GM21528 (cell line): ENCODE results near the gene WNT8B.
A peak's percentile ranks its signal among the peaks of the same experiment; 100 is the strongest.

ENCODE experiments used
- ATAC-seq: cut with Tn5 transposase; IDR thresholded peaks from one replicate; pipeline ENCODE4 v1.9.1; 2021; ENCODE audit warnings: mild to moderate bottlenecking, moderate library complexity; ENCODE audit not compliant: unreplicated experiment, low FRiP score

Gene WNT8B

GRCh38 chr10:100516847-100517246 is 54.0 kb downstream of the WNT8B start:
- no peak for ATAC-seq

DNA sequence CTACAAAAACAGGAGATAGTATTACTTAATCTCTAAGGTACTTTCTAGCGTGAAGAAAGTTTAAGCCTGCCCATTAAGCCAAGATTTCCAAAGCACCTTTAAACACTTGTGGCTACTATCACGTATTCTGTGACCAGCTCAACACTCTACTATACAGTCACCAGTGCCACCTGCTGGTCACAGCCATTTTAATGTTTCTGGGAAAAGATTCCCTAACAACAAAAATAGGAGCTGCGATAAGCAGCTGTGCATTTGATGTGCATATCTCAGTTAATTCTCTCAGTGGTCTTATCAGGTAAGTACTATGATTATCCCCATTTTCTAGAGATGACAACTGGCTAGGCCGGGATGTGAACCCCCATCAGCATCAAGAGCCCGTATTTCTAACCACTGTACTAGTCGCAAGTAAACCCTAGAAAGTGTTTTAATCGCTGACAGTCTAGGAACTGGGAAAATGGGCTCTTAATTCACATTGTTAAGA is 56.0 kb downstream of the WNT8B start:
- ATAC-seq: no peak

DNA sequence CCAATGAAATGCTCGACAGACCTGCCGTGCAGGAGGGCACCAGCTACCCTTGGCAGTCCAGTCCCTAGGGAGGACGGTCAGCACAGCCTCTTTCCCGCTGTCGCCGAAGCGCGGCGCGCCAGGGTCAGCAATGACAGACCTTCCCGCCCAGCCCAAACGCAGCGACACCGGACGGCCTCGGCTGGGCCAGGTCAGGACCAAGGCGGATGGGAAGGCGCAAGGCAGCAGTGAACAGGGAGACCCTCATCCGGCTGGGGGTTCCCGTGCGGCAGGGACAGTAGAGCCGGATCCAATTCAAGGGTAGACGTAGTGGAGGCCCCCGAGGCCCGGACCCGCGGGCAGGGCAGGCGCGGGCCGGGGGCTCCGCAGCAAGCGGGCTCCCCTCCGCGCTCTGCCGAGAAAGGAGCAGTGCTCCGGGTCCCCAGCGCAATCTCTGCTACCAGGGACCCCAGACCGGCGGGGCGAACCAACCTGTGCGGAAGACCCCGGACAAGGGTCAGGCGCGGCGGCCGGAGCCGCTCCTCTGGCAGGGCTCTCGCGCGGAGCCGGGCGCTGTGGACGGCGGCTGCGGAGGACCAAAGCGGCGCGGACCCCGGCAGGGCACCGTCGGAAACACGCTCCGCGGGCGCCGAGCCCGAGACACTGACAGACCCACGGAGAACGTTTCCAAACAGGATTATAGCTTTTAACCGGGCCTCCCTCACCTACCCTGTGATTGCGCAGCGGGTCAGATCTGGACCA is 56.7 kb downstream of the WNT8B start, which contains the start of gene SEC31B:
Gene SEC31B (minus strand): TSS at position 551 of the 741 bp plus-strand sequence. CDS start 2,909 bp downstream, outside the sequence.
- ATAC-seq: no peak

GRCh38 chr10:100520811-100521210 is 58.0 kb downstream of the WNT8B start:
- ATAC-seq: no peak

DNA sequence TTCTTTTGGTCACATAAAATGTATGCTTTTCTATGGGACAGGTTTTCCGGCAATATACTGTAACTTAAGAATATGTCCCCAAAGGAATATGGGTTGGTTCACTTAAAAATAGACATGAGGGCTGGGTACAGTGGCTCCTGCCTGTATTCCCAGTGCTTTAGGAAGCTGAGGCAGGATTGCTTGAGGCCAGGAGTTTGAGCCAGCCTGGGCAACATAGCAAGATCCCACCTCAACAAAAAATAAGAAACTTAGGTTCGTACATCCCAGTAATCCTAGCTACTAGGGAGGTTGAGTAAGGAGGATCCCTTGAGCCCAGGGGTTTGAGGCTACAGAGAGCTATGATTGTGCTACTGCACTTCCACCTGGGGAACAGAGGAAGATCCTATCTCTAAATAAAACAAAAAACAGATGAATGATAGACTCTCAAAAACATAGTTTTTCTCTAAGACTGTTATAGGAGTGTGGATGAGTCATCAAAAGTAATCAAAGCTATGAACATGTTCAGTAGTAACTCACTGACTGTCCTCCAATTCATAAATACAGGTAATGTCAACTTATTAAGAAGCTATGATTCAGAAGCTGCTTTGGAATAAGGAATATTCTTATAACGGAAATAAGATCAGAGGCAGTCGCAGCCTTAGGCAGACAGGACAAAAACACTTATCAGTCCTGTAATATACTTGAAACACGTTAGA is 59.4 kb downstream of the WNT8B start:
- ATAC-seq: no peak

DNA sequence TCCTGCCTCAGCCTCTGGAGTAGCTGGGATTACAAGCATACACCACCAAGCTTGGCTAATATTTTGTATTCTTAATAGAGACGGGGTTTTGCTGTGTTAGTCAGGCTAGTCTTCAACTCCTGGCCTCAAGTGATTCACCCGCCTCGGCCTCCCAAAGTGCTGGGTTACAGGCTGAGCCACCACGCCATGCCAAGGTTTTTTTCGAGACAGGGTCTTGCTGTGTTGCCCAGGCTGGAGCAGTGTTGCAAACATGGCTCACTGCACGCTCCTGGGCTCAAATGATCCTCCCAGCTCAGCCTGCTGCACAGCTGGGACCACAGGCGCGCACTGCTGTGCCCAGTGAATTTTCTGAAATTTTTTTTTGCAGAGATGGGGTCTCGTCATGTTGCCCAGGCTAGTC is 60.1 kb downstream of the WNT8B start:
- no peak for ATAC-seq

- no peak for ATAC-seq
These were observed 61.4 kb downstream of the WNT8B start for GRCh38 chr10:100524206-100524605.

- ATAC-seq: no peak
These were observed 61.8 kb downstream of the WNT8B start for GRCh38 chr10:100524638-100525037.

DNA sequence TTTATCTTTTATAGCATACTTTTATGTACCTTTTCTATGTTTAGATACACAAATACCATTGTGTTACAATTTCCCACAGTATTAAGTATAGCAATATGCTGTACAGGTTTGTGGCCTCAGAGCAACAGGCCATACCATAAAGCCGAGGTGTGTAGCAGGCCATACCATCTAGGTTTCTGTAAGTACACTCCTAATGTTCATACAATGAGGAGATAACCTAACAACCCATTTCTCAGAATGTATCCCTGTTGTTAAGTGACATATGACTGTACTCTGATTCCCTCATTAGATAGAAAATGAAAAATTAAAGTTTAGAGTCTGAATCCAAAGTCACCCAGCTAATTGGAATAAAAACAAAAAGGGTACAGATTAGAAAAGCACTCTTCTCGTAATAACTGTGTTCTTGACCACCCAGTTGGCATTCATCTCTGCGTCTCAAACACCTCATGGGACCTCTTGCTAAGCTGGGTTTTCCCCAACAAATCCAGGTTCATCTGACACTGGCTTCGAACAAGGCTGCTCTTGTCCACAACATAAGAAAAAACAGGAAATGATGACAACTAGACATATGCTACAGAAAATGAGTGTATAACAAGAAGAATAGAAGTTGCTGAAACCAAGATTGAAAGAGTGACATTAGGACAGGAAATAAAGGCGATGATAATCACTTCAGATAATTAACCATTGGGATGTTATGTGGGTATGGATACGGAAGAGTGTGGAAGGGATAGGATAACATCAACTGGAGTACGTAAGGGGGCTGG is 65.5 kb downstream of the WNT8B start:
- no peak for ATAC-seq

GRCh38 chr10:100528921-100529474 is 66.2 kb downstream of the WNT8B start:
- ATAC-seq: no peak

- ATAC-seq: peak; percentile 65
These were observed 66.9 kb downstream of the WNT8B start, which contains the start of gene NDUFB8 for GRCh38 chr10:100529475-100530298. Gene NDUFB8 (minus strand): TSS chr10:100529871. CDS start chr10:100529851, 20 bp downstream.

GRCh38 chr10:100531761-100532160 is 69.0 kb downstream of the WNT8B start:
- ATAC-seq: no peak
